Neural progenitor cell (in vitro differentiated cells): ENCODE measurements around the gene HSFX1.

Experiments used
- CTCF ChIP-seq: fragments of 200-600 bp; sonication (generic); IDR thresholded peaks from 2 replicates; pipeline ENCODE4 v1.5.1; 2017; ENCODE audit warnings: antibody characterized with exemption, mild to moderate bottlenecking
- EZH2 ChIP-seq: fragments of 200-600 bp; sonication (generic); IDR thresholded peaks from 2 replicates; pipeline ENCODE4 v1.6.1; 2017; ENCODE audit warnings: antibody characterized with exemption, mild to moderate bottlenecking, moderate library complexity
- EZH2phosphoT487 ChIP-seq: fragments of 200-600 bp; sonication (generic); IDR thresholded peaks from 2 replicates; pipeline ENCODE4 v1.6.1; 2017; ENCODE audit warnings: antibody characterized with exemption

GRCh38 chrX:149807747-149808458, 34.0 kb downstream of the HSFX1 start:
- no peak for TF ChIP-seq CTCF
- TF ChIP-seq EZH2 = no peak
- no peak for TF ChIP-seq EZH2phosphoT487
